Measurements from ENCODE around the gene XK. TPM values are rescaled to one million over a fixed set of nuclear protein-coding genes. Genes with fewer than 3 reads are reported as not detected.
"Not testable (repeated sequence)": the region's sequence is repeated elsewhere in the genome, so short reads cannot be mapped to it uniquely, and the experiment has no call there.

XK gene
- total and polyA plus RNA-seq, 8 donors, result 1.1 to 47.7 (median 13.9) TPM

GRCh38 chrX:37759878-37760418 is 74.4 kb downstream of the XK start:
- Histone ChIP-seq H3K4me3 (no peak overlapping the region), H3K27ac (no peak overlapping the region), H3K27me3 (no peaks in the 10 kb centered on the region), H3K9me3 (no peaks in the 10 kb centered on the region), H3K36me3 (no peaks in the 10 kb centered on the region), H3K4me1 (no peaks in the 10 kb centered on the region)
- no peak for DNase-seq
- intact Hi-C loops (cut with DNase I; ENCODE audit: low total_unique reads), result no loop called here
- TF ChIP-seq EP300 (IDR thresholded peaks at IDR 0.05), result no peak
- no peak for TF ChIP-seq CTCF (IDR thresholded peaks at IDR 0.05)
- TF ChIP-seq POLR2A (IDR thresholded peaks at IDR 0.05), result no peak
- no peak for TF ChIP-seq POLR2AphosphoS5 (IDR thresholded peaks at IDR 0.05)
- WGBS, 5 donors, result 73 to 95% (median 92%) methylated on average over 2 of the region's 2 CpGs

- intact Hi-C loops (cut with DNase I; ENCODE audit: low total_unique reads), result no loop called here
- peaks cover 0 to 1% (median 0%) of the 10 kb centered on the region in 4 donors for H3K9me3 ChIP-seq
- H3K4me1 ChIP-seq, result no peaks in the 10 kb centered on the region
- TF ChIP-seq EP300 (IDR thresholded peaks at IDR 0.05) (no peak), CTCF (IDR thresholded peaks at IDR 0.05) (no peak), POLR2A (IDR thresholded peaks at IDR 0.05) (no peak), POLR2AphosphoS5 (IDR thresholded peaks at IDR 0.05) (no peak)
- no peak overlapping the region for H3K27ac ChIP-seq
- no peak overlapping the region for H3K4me3 ChIP-seq
- no peaks in the 10 kb centered on the region for H3K36me3 ChIP-seq
- no peaks in the 10 kb centered on the region for H3K27me3 ChIP-seq
- DNase-seq, result no peak
Measured at GRCh38 chrX:37763400-37763799, 77.8 kb downstream of the XK start.

- no peaks in the 10 kb centered on the region for H3K27me3 ChIP-seq
- H3K36me3 ChIP-seq, result no peaks in the 10 kb centered on the region
- TF ChIP-seq POLR2AphosphoS5 (IDR thresholded peaks at IDR 0.05), result no peak
- no peak for TF ChIP-seq CTCF (IDR thresholded peaks at IDR 0.05)
- no peak for TF ChIP-seq POLR2A (IDR thresholded peaks at IDR 0.05)
- no peak for TF ChIP-seq EP300 (IDR thresholded peaks at IDR 0.05)
- intact Hi-C loops (cut with DNase I; ENCODE audit: low total_unique reads), result no loop called here
- no peak overlapping the region for H3K27ac ChIP-seq
- H3K9me3 ChIP-seq, result peaks cover 0 to 9% (median 4%) of the 10 kb centered on the region in 4 donors
- H3K4me3 ChIP-seq, result no peak overlapping the region
- no peaks in the 10 kb centered on the region for H3K4me1 ChIP-seq
- DNase-seq, result no peak
Measured at GRCh38 chrX:37765507-37765906, 79.9 kb downstream of the XK start.

- no peak for TF ChIP-seq POLR2AphosphoS5 (IDR thresholded peaks at IDR 0.05)
- TF ChIP-seq EP300 (IDR thresholded peaks at IDR 0.05), result no peak
- no peak for TF ChIP-seq CTCF (IDR thresholded peaks at IDR 0.05)
- no peak for TF ChIP-seq POLR2A (IDR thresholded peaks at IDR 0.05)
- Histone ChIP-seq H3K27me3 (no peaks in the 10 kb centered on the region), H3K27ac (no peak overlapping the region), H3K36me3 (no peaks in the 10 kb centered on the region), H3K4me3 (no peak overlapping the region), H3K9me3 (peaks cover 0 to 9% (median 4%) of the 10 kb centered on the region in 4 donors), H3K4me1 (no peaks in the 10 kb centered on the region)
- intact Hi-C loops (cut with DNase I; ENCODE audit: low total_unique reads), result no loop called here
- DNase-seq, result no peak
- WGBS, 5 donors, result 42 to 78% (median 64%) methylated on average over 1 of the region's 1 CpG
Measured at GRCh38 chrX:37767430-37767829, 81.8 kb downstream of the XK start.

GRCh38 chrX:37768866-37769265 is 83.3 kb downstream of the XK start:
- H3K4me3 ChIP-seq; H3K27ac ChIP-seq; intact Hi-C loops (cut with DNase I; ENCODE audit: low total_unique reads); H3K4me1 ChIP-seq; H3K9me3 ChIP-seq; H3K36me3 ChIP-seq; H3K27me3 ChIP-seq; DNase-seq: not testable (repeated sequence)
- WGBS, 5 donors, result 90 to 97% (median 96%) methylated on average over 9 of the region's 9 CpGs

Measured in stomach (tissue), 9 donors.